Activated effector memory CD4-positive, alpha-beta T cell treated with Interleukin-2 at 50 U/mL for 16 hours (primary cell): Measurements from ENCODE around the gene GPR39.

ENCODE experiments used
- DNase-seq: peaks from one replicate; pipeline ENCODE4 v3.0.0-alpha.2; 2020

GPR39 gene

DNA sequence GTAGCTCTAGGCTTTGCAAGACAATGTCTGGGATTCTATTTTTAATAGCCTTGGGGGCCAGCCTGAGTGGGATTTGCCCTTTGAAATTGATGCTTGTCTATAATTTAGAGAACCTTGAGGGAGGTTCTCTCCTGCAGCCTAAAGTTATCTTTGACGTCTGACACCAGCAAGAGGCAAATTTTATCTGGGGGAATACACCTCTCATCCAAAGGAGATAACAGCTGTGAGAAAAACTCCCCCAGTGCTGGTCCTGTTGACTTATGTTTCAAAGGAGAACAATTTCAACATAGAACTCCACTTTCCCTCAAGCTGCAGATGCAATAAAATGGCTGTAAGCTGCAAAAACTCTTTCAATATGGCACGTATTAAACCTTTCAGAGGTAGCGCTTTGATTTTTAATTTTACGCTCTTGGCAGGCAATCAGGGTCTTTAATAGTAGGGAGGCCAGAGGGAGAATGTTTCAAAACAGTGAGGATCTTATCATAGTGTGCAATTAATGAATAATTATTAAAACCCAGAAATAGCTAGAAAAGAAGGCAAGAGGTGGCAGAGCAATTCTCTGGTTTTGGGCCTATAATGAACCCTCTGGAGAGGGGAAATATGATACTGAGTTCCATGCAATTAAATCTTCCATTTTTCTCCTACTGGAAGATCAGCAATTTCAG, 191.0 kb downstream of the GPR39 start:
- DNase-seq, result no peak

DNA sequence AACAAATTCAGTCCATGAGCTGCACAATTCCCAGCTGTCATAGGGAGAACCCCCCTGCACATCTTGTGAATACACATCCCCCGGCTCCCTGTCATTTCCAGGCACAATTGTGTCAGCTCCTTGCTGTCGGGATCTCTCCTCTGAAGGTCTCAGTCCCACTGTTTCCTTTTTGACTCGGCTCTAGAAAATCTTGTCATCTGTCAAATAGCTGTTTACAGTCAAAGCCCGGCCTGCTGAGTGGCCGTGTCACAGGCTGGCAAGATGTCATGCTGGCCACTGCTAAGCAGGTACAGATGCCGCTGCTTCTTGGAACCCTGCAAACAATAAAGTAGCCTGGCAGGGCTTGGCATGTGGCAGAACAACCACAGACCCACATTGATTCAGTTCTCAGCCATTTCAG, 191.7 kb downstream of the GPR39 start:
- no peak for DNase-seq

DNA sequence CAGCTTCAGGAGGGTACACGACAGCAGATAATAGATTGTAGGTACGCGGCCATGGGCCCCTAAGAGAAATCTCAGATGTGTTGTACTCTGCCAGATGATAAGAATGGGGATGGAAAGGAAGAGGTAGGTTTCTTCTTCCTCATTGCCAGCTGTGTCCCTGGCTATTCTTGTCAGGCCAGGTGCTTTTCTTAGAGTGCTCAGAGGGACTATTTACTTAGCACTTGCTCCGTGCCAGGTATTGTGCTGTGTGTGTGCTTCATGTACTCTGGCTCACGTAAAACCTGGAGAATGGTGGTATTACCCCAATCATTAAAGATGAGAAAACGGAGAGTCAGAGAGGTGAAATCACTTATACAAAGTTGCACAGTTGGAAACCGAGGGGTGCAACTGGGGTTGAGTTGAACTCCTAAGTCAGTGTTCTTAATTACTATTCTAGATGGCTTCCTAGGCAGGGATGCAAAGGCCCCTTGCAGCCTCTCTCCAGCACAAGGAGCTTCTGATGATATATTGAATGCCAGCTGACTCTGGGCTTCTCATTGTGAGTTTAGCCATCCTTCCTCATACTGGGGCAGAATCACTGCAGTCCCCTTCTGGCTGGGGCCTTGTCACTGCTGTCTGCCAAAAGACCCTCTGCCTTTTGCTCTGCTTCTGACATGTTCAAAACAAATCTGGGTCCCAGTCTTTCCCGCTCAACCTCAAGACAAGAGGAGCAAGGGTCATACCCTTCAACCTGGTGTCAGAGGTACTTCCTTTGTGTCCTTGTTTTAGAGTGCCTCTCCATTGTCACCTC, 192.7 kb downstream of the GPR39 start:
- DNase-seq, result no peak

DNA sequence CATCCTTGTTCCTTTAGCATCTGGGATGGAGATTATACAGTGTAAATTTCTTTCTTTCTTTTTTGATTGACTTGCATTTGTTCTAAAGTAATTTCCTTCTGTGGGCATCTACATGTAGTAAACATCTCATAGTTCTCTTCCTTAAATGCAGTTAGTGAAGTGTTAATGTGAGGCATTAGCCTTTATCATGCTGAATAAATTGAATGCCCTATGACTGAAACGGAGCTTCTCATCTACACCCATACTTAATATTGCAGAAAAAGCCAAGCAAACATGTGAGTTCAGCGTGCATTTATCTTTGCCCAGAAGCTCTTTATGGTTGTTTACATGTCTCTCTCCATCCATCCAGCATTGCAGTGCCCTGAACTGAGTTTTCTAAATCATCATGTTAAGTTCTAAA, 195.1 kb downstream of the GPR39 start:
- no peak for DNase-seq

DNA sequence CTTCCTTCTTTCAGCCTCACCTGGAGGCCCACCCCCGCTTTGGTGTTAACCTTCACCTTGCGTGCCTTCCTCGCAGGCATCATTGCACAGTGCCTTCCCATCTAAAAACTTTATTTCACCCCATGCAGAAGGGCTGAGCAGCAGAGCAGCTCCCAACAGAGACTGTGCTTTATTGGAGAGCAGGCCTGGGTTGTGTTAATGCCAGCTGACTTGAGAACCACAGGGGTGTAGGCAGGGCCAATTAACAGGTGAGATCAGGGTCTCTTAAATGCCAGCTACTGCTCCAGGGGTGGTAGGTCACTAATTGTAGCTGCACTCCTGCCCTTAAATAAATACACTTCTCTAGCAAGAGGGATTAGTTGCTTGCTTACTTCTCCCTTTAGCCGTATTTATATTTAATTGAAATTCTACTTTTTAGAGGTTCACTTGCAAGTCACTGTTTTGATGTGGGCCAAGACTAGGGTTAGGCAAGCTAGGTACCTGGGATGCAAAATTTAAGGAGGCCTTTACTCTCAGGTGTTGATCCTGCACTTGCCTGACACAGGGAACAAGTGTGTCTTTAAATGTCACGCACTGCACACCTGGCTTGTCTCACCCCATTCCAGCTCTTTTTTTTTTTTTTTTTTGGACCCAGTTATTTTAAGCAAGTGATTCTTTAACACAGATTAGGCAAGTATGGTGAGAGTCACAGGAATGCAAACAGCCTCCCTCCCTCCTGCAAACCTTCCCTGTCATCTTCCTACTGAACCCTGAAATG, 198.9 kb downstream of the GPR39 start:
- no peak for DNase-seq

DNA sequence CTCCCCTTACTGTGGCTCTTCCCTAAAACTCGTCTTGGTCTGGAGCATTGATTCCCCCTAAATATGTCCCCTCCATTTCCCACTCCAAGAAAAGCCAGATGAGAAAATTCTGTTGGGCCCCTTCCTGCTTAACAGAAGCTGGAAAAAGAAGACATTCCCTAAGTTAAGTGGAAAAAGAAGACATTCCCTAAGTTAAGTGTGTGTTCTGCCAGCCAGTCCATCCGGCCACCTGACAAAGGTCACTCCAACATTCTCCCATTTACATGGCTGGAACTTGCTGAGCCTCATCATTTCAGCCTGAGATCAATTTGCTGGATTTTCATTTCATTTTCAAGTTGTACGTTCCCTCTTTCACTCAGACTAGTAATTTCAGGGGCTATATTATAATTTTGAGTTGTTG, 201.4 kb downstream of the GPR39 start:
- no peak for DNase-seq

DNA sequence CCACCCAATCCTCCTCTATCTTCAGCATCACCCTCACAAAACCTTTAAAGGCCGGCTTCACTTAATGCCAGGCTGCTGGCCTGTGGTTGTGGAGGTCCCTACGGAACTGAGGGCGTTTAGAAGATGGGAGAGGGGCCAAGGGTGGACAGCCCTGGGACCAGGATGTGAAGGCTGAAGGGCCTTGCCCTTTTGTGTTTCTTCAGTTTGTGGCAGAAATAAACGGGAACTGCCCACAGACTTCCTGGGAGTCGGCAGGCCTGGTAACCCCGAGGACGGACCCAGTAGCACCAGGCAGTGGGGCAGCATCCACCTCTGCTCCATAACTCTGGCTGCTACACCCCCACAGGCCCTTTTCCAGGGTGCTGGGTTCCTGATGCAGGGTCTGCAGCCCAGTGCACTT, 202.1 kb downstream of the GPR39 start:
- no peak for DNase-seq

DNA sequence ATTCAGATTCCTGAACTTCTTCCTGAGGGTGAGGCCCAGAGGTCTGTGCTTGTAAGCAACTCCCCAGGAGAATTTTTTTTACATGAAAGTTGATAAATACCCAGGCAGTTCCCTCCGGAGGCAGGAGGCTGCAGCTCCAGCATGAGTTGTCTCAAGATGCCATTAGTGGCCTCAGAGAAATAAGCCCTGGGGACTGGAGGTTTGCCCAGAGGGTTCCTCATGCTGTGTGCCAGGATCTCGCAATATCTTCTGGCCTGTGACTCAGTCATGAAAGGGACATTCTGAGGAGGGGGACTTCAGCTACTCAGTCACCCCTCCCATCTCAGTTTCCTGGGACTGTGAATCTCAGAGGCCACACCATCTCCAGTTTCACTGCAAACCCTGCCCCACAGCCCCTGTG, 203.5 kb downstream of the GPR39 start:
- no peak for DNase-seq

DNA sequence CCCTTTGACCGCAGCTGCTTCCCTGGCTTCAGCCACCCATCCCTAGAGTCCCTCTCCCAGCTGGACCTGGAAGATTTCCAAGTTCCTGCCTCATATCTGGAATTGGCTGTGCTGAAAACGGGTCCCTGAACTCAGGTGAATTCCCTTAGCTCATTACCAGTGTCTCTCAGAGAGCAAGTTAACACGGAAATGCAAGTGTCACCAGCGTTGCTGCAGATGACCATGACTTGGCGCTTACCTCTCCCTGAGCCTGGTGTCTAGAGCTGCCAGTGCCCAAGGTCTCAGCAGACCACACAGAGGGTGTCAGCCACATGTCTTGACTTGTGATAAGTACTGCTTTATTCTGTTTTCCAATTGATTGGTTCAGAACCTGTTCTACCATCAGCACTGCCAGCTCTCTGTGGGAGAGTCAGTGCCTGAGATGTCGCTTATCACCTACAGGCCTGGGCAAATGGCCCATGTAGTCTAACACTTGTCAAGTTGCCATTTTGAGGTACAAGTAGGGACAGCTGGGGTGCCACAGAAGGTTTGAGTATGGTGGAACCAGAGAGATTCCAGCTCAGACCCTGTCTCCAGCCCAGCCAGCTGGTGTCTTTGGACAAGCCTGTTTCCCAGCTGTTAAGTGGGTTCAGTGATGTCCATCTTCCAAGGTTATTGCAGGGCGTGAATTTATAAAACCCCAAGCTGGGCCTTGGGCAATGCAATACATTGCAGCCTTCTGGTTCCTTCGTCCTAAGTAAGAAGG, 204.7 kb downstream of the GPR39 start:
- DNase-seq, result no peak

DNA sequence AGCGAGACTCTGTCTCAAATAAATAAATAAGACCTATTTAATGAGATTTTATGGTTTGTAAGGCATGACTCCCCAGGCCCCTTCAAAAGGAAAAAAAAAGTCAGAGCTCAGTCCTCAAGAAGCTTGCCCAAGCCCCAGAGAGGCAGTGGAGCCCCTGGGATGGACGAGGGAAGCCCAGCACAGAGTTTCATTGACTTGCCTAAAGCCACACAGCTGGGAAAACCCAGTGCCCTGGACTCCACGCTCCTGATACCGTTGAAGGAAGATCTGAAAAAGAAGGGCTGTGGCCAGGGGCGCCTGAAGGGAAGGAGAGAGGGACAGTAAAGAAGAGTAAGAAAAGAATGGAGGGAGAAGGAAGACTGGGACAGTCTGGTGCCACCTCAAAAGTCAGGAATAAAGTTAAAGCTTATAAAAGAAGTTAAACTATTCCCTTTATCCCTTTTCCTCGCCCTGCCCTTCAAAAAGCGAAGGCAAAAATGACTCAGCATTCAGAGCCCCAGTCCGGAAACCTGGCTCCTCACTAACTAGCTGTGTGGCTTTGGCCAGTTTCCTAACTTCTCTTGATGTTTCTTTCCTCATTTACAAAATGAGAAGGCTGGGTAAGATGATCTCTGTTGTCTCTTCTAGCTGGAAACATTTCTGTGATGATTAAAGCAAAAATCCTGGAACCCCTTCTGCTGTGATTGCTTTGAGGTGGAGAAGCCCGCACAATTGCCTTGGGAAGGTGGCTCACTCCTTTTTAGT, 206.7 kb downstream of the GPR39 start:
- DNase-seq, result no peak

DNA sequence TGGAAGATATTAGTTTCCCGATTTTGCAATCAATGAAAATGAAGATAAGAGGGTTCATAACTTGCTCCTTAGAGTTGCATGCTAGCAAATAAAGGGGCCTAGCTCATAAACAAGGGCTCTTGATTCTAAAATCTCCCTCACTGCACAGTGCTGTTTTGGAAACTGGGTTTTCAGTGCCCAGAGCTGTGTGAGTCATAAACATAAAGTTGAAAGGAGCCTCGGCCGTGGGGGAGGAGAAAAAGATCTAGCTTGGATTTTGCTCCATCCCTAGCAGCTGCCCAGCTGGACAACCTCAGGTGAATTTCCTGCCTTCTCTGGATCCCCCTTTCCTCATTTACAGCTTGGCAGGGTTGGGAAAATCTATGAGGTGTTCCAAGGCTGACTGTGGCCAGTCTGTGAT, 210.9 kb downstream of the GPR39 start:
- no peak for DNase-seq

DNA sequence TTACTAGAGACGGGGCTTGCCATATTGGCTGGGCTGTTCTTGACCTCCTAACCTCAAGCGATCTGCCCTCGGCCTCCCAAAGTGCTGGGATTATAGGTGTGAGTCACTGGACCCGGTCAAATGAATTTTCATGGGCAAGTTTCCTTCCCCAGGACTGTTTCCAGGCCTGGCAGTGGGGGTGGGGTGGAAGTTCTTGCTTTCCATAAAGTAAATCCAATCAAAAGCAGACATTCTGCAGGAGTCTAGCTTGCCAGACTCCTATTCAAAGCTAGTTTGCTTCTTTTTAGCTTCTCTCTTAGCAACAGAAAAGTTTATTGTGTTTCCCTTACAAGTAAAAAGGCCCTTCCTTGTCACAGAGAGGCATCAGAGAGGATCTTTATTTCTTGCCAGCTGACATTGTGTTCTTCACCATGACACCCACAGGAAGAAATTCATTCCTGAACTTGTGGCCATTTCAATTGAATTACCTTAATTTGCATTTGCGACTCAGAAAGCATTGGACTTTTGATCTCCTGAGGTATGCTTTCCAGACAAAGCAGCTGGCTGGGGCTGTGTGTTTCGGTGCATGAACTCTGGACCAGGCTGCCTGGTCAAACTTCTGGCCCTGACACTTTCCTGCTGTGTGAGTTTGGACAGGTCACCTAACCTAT, 215.5 kb downstream of the GPR39 start:
- no peak for DNase-seq

DNA sequence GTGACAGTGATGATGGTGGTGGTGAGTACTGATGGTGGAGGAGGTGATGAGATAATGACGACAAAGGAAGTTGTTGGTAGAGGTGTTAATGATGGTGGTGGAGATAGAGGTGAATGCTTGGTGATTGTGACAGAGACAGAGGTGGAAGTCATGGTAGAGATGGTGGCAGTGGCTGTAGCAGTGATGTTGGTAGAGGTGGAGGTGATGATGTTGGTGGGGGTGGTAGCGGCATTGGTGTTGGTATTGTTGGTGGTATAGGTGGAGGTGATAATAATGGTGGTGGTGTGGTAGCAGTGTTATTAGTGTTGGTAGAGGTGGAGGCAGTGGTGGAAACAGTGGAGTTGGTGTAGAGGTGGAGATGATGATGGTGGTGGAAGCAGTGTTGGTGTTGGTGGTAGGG, 217.0 kb downstream of the GPR39 start:
- no peak for DNase-seq

DNA sequence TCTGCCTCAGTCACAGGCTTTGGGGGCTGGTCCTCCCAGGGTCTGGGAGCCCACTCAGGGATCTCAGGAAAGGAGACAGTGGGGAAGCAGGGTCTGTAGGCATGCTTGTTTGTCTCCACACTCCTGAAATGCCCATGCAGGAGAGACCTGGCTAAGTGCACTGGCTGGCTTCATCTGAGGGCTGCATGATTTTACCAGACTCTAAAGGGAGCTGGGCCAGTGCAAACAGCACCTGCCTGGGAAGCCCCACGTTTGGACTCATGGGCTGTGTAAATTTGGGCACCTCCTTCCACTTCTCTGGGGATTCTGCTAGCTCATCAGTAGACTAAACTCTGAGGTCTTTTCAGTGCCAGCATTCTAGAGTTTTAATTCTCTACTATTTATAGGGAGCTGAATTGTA, 219.7 kb downstream of the GPR39 start:
- DNase-seq, result no peak

DNA sequence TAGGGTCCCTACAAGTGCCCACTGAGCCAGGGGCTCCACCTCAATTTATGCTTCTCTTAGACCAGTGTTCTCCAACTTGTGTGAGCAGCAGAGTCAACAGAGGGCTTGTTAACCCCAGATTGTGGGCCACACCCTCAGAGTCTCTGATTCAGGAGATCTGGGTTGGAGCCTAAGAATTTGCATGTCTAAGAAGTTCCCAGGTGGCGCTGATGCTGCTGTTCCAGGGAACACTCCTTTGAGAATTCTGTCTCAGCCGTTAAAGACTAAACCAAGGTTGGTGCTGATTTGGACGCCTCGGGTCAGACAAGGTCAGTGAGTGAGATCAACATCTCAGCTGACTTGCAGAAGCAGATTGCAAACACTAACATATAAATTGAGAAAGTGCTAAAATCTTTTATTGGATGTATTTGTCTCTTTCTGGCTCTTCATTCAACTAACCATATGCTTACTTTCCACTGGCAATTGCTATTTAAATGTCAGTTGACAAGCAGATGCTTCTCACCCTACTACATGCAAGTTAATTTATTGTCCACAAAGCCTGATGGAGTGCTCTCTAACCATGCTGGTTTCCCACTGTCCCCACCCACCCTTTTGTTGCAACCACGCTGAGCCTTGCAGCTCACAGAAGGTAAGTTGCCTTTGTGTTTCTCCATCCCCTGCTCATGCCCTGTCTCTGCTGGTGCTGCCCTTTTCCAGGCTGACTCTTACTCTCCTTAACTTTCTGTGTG, 221.9 kb downstream of the GPR39 start:
- no peak for DNase-seq

DNA sequence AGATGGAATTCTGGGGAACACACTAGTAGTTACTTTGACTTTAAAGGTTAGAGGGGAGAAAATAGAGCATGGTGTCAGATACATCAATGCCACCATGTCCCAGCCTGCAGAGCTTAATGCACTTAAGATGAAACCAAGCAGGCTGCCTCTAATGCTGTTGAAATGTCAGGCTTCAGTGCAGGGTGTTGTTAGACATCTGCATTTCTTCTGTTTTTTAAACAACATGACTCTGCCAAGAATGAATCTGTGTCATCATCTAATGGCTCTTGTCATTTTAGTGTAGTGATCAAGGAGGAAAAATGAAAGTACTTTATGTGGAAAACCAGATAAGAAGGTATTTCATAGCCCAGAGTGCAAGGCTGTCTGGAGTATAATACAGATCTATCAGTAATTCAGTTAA, 223.5 kb downstream of the GPR39 start:
- DNase-seq, result no peak

DNA sequence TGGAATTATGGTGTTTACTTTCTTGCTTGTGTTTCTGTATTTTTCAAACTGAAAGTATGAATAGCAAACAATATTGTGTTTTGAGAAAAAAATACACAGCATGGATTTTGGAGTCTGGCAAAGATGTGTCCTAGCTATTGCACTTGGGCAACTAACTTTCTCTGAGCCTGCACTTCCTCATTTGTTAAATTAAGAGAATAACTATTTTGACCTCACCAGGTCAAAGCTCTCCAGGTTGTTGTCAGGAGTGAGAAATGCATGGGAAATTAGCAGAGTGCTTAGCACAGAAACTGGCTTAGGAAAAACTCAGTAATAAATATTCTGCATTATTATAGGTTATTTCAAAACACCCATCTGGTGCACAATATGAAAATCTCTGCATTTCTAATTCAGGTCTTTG, 225.2 kb downstream of the GPR39 start:
- no peak for DNase-seq

DNA sequence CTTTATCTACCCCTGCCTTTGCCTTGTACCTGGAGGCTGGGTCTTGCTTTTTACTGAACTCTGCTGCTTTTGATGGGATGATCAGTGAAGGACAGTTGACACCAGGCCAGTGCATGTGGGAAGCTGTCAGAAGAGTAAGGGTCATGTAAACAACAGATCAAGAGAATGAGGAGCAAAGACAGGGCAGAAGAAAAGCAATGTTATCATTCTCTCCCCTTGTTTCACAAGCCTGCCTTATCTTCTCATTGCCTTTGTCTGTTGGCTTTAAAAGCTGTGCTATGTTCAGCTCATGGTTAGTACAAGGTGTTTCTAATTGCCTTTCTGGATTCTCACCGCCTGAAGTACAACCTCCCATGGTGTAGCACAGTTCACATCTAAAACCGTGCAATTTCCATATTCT, 225.8 kb downstream of the GPR39 start:
- no peak for DNase-seq

DNA sequence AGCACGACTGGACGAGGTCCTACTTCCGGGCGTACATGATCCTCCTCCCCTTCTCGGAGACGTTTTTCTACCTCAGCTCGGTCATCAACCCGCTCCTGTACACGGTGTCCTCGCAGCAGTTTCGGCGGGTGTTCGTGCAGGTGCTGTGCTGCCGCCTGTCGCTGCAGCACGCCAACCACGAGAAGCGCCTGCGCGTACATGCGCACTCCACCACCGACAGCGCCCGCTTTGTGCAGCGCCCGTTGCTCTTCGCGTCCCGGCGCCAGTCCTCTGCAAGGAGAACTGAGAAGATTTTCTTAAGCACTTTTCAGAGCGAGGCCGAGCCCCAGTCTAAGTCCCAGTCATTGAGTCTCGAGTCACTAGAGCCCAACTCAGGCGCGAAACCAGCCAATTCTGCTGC, 228.6 kb downstream of the GPR39 start:
- DNase-seq, result no peak

DNA sequence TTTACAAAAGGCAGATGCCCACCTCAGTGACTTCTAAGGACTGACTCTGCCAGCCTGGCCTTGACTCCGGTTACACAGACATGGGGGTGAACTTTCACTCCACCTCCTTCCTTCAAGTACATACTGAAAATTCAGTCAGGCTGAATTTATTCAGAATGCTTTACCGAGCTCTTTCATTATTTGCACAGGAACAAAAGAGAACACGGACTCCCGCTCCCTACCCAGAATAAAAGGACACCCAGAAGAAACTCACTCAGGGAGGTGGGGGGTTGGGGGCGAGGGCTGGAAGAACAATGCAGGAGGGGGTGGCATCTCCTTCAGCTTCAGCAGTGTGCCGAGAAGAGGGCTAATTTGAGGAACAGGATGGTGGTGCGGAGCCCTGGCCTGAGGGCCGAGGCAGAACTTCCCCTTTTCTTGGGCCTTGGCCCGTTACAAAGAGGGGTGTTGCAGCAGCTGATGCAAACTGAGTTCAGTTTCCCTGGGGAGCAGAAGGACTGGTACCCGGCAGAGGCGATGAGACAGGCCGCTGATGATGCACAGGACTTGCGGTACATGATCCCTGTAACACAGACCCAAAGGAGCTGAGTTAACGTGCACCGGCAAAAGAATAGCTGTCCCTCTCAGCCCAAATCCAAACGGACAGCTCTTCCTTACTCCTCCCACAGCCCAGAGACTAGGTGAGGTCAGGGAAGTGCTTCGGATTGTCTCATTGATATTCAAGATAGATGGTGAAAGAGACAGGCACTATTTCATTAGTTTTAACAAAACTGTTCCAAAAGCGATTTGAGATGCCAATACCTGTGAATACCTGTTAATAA, 229.3 kb downstream of the GPR39 start:
- no peak for DNase-seq
